HG03175 (cell line): ENCODE data around the gene SYNGR2.
"Not testable (repeated sequence)": the region's sequence is repeated elsewhere in the genome, so short reads cannot be mapped to it uniquely, and the experiment has no call there.

Experiments
- ATAC-seq: cut with Tn5 transposase; IDR thresholded peaks from one replicate; pipeline ENCODE4 v1.9.1; 2021; ENCODE audit warnings: mild to moderate bottlenecking, moderate library complexity; ENCODE audit not compliant: unreplicated experiment

SYNGR2 gene

GRCh38 chr17:78129351-78130089 lies 38.9 kb upstream of the SYNGR2 start:
- no peak for ATAC-seq

DNA sequence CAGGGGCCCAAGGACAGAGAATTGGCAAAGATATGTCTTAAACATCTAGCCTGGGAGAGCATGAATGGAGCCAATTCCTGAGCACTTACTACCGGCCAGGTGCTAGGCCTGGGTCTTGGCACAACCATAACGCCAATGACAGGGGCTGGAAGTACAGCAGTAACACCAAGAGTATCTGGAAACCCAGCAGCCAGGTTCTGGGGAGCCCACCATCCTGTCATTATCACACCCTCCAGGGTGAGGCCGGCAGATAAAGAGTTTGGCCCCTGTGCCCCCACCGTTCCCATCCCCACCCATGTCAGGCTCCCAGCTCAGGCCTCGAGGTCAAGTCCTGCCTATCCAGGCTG lies 38.3 kb upstream of the SYNGR2 start:
- no peak for ATAC-seq

DNA sequence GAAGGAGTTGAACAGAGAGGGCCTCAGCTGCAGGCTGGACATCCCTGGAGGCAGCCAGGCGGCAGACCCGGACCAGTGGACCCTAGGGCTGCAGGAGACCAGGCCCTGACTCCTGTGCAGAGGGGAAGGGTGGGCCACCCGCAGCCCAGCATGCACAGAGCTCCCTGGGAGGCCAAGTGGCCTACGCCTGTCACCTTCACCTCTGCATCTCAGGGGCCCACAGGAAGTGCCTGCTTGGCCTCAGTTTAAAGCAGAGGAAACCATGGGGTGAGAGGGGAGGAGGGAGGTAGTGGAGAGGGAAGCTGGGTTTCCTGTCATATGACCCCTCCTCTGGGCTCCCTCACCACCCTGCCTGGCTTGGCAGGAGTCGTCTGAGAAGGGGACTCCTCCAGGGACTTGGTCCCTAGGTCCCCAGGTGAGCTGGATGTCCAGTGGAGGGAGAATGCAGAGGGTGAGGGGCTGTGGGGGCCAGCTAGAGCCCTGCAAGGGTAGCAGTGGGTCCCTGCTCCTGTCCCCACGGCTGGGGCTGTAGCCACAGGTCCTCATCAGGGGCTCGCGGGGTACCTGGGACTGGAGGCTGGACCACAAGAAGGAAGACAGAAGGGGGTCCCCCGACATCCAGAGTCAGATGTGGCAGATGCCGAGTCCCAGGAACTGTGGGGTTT lies 37.8 kb upstream of the SYNGR2 start, which contains the start of gene TMC8:
Gene TMC8 (plus strand): TSS at position 335 of the 665 bp plus-strand sequence. CDS start 818 bp downstream, outside the sequence.
- ATAC-seq: no peak

DNA sequence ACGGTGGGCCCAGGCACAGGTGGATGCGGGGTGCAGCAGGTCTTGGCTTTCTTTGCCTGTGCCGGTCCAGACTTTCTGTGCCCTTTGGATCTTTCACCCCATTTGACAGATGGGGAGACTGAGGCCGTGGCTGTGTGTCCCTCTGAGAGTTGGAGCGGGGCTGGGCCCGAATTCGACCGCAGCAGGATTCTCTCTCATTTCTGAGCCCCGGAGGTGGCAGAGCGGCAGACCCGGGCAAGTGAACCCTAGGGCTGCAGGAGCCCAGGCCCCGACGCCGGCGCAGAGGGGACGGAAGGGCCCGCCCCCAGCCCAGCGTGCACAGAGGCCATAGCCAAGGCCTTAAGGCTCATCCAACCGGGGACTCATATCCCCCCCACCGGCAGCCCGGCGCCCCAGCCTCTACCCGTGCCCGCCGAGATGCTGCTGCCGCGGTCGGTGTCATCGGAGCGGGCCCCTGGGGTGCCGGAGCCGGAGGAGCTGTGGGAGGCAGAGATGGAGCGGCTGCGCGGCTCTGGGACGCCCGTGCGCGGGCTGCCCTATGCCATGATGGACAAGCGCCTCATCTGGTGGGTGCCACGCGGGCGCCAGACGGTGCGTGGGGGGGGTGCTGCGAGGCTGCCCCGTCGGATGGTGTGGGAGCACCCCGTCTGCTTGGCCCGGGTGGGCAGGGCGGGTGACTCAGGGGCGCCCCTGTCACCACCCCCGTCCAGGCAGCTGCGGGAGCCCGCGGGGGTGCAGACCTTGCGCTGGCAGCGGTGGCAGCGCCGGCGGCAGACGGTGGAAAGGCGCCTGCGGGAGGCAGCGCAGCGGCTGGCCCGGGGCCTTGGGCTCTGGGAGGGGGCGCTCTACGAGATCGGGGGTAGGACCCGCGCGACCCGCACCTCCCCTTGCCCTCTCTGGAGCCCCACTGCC lies 37.0 kb upstream of the SYNGR2 start:
- ATAC-seq: no peak

- no peak for ATAC-seq
These were observed 36.2 kb upstream of the SYNGR2 start for GRCh38 chr17:78132084-78132676.

DNA sequence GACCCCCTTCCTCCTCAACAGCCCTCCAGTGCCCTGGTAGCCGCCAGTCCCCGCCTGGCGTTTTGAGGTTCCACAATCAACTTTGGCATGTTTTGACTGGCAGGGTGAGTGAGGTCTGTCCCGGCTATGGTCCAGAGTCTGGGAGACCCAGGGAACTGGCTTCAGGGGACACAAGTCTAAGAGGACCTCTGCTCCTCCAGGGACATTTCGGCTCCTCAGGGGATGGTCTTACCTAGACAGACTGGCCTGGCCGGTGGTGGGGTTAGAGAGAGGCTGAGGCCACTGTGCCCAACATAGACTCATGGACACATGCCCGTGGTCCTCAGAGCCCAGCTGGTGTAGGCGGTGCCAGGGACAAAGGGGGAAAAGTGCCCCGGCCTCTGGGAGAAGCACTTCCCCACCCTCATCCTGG lies 35.6 kb upstream of the SYNGR2 start:
- no peak for ATAC-seq

- no peak for ATAC-seq
These were observed 35.0 kb upstream of the SYNGR2 start for GRCh38 chr17:78133179-78133951.

DNA sequence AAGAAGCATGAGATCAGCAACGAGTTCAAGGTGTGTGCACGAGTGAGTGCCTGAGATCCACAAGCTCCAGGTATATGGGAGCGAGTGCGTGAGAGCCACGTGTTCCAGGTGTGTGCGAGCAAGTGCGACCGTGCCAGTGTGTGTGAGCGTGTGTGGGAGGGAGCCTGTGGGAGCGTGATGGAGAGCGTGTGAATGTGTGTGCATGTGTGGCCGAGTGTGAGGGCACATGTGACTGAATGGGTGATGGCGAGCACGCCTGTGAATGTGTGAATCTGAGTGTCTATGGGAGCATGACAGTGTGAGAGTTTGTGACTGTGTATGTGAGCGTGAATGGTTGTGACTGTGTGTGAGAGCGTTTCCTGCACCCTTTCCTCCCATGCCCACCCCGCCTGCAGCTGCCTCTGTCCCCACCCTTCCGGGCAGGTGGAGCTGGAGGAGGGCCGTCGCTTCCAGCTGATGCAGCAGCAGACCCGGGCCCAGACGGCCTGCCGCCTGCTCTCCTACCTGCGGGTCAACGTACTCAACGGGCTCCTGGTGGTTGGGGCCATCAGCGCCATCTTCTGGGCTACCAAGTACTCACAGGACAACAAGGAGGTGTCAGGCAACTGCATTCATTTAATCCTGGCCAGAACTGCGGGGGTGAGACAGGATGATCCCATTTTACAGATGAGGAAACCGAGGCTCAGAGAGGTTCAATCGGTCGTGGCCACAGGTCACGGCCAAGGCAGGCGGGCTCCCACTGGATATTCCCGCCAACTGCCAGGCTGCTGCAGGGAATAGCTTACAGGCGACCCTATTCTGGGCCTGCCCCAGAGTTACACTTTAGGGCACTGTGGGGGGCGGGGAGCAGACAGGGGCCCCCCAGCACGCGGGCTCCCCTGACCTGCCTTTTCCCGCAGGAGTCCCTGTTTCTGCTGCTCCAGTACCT lies 34.1 kb upstream of the SYNGR2 start:
- ATAC-seq: no peak

DNA sequence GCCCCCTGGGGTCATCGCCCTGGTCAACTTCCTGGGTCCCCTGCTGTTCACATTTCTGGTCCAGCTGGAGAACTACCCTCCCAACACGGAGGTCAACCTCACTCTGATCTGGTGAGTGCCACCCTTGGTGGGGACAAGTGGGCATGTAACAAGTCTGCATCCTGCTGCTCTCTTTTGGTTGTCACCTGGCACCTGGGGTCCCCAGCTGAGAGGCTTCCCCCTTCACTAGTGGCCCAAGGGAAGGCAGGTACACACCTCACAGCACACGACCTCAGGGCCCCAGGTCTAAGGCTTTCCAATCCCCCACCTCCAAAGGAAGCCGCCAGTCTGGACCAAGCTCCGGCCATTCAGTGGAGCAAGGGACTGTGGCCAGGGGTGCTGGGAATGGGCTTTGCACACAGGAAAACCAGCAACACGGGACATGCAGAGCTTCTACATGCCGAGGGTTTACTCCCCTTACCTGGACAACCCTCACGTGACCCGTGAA lies 33.4 kb upstream of the SYNGR2 start:
- ATAC-seq: no peak

DNA sequence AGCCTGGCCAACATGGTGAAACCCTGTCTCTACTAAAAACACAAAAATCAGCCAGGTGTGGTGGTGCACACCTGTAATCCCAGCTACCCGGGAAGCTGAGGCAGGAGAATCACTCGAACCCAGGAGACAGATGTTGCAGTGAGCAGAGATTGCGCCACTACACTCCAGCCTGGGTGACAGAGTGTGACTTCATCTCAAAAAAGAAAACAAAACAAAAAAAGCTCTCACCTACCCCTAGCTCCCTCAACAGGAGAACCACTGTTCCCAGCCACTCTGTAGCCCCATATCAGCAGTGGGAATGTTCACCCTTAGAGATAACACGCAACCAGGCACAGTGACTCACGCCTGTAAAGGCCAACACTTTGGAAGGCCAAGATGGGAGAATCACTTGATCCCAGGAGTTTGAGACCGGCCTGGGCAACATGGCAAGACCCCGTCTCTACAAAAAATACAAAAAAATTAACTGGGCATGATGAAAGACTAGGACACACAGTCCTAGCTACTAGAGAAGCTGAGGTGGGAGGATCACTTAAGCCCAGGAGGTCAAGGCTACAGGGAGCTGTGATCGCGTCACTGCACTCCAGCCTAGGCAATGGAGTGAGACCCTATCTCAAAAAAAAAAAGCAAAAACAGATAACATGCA lies 32.4 kb upstream of the SYNGR2 start:
- ATAC-seq: no peak

- no peak for ATAC-seq
These were observed 30.8 kb upstream of the SYNGR2 start for GRCh38 chr17:78137392-78138203.

DNA sequence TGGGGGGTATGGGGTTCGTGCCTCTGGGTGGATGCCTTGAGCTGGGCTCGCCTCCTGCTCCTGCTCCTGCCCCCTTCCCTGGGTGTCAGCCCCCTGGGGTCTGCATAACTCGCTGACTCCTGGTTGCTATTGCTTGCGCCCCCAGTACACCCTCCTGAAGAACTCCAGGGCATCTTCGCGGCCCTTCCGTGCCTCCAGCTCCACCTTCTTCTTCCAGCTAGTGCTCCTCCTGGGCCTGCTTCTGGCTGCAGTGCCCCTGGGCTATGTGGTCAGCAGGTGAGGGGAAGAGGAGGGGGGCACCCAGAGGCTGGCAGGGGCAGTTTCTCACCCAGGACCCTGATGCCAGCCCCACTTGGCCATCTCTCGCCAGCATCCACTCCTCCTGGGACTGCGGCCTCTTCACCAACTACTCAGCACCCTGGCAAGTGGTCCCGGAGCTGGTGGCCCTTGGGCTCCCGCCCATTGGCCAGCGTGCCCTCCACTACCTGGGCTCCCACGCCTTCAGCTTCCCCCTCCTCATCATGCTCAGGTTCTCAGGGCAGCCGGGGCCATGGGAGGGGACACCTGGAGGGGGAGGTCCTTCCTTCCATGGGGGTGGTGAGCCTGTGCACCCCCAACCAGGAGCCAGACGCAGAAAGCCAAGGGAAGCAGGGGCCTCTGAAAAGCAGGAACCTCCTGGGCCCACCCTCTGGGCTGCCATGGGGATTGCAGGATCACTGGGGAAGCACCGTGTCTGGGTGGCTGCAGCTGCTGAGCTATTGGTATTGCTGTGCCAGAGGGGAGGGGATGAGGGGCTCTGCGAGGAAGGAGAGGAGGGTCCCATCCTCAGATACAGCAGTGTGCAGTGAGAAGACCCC lies 29.9 kb upstream of the SYNGR2 start:
- no peak for ATAC-seq

DNA sequence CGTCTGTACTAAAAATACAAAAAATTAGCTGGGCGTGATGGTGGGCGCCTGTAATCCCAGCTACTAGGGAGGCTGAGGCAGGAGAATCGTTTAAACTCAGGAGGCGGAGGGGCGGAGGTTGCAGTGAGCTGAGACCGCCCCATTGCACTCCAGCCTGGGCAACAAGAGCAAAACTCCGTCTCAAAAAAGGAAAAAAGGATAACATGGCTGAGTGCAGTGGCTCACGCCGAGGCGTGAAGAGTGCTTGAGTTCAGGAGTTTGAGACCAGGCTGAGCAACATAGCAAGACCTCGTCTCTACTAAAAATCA lies 28.6 kb upstream of the SYNGR2 start:
- not testable (repeated sequence) for ATAC-seq

DNA sequence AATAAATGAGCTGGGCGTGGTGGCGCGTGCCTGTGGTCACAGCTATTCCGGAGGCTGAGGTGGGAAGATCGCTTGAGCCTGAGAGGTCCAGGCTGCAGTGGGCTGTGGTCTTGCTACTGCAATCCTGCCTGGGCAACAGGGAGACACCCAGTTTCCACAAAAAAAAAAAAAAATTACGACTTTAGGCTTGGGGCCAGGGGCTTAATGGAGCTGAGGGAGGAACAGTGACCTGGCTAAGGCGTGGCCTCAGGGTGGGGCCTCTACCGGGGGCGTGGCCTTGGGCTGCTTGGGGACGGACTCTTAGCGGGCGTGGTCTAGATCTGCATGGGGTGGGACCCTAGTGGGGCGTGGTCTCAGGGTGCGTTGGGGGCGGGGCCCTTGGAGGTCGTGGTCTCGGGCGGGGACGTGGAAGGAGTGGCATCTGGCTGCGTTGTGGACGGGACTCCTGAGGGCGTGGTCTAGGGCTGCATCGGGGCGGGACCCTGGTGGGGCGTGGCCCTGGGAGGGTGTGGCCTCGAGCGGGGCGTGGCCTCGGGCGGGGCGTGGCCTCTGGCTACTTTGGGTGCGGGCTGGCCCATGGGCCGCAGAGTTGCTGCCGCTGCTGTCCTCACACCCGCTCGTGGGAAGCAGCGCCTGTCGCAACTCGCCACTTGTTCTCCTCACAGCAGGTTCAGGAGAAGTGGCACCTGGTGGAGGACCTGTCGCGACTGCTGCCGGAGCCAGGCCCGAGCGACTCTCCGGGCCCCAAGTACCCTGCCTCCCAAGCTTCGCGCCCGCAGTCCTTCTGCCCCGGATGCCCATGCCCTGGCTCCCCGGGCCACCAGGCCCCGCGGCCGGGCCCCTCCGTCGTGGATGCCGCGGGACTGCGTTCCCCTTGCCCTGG lies 28.0 kb upstream of the SYNGR2 start:
- peak; percentile 77 for ATAC-seq

DNA sequence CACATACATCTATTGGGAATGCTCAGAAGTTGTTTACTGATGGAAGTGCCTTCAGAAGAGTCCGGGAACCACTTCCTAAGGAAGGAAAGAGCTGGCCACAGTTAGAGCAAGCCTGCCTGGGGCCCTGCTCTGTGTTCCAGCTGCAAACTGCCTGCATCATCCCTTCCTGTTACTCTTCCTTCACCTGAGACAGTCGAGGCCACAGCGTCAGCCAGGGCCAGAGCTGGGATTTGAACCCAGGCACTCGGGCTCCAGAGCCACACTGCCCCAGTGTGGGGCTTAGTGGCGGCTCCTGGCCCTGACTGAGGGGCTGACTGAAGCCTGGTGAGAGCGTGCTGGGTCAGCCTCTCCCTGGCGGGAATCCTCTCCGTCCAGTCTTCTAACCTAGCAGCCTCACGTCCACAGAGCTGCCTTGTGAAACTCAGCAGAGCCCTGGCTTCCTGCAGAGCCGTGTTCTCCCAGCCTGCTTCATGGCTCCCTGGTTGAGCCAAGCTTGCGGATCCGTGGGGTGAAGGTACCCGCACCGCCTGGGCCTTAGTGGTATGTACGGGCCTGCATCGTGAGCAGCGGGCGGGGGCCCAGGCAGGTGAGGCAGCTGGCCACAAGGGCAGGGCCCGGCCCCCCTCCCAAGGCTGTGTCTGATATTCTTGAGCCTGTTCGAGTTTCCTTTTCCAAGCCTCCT lies 26.8 kb upstream of the SYNGR2 start:
- ATAC-seq: no peak
